GM21717 (cell line): Measurements from ENCODE around the gene CACNA2D3.
"Not testable (repeated sequence)": the region's sequence is repeated elsewhere in the genome, so short reads cannot be mapped to it uniquely, and the experiment has no call there.

Source experiments
- ATAC-seq: cut with Tn5 transposase; IDR thresholded peaks from one replicate; pipeline ENCODE4 v1.9.1; 2021; ENCODE audit warnings: mild to moderate bottlenecking, moderate library complexity; ENCODE audit not compliant: unreplicated experiment

CACNA2D3 gene

GRCh38 chr3:54434756-54435155 lies 312.4 kb downstream of the CACNA2D3 start:
- no peak for ATAC-seq

GRCh38 chr3:54437271-54437670 lies 314.9 kb downstream of the CACNA2D3 start:
- no peak for ATAC-seq

- ATAC-seq, result no peak
These were observed 321.3 kb downstream of the CACNA2D3 start for GRCh38 chr3:54443561-54444161.

- no peak for ATAC-seq
These were observed 323.3 kb downstream of the CACNA2D3 start for GRCh38 chr3:54445630-54446029.

GRCh38 chr3:54447427-54447826 lies 325.1 kb downstream of the CACNA2D3 start:
- no peak for ATAC-seq

- ATAC-seq, result no peak
These were observed 332.5 kb downstream of the CACNA2D3 start for GRCh38 chr3:54454806-54455205.

- ATAC-seq, result no peak
These were observed 336.0 kb downstream of the CACNA2D3 start for GRCh38 chr3:54458357-54458756.

GRCh38 chr3:54464554-54464953 lies 342.2 kb downstream of the CACNA2D3 start:
- not testable (repeated sequence) for ATAC-seq

- no peak for ATAC-seq
These were observed 354.5 kb downstream of the CACNA2D3 start for GRCh38 chr3:54476891-54477290.

- no peak for ATAC-seq
These were observed 359.4 kb downstream of the CACNA2D3 start for GRCh38 chr3:54481606-54482365.

- ATAC-seq, result no peak
These were observed 362.0 kb downstream of the CACNA2D3 start for GRCh38 chr3:54484334-54484733.

- ATAC-seq, result no peak
These were observed 364.0 kb downstream of the CACNA2D3 start for GRCh38 chr3:54486317-54486716.

GRCh38 chr3:54488297-54488696 lies 365.9 kb downstream of the CACNA2D3 start:
- no peak for ATAC-seq

GRCh38 chr3:54494209-54494608 lies 371.9 kb downstream of the CACNA2D3 start:
- ATAC-seq, result no peak

- no peak for ATAC-seq
These were observed 384.3 kb downstream of the CACNA2D3 start for GRCh38 chr3:54506603-54507002.

GRCh38 chr3:54507876-54508460 lies 385.6 kb downstream of the CACNA2D3 start:
- no peak for ATAC-seq

- ATAC-seq, result no peak
These were observed 388.2 kb downstream of the CACNA2D3 start for GRCh38 chr3:54510506-54510905.

- no peak for ATAC-seq
These were observed 389.5 kb downstream of the CACNA2D3 start for GRCh38 chr3:54511766-54512365.

GRCh38 chr3:54514006-54514405 lies 391.7 kb downstream of the CACNA2D3 start:
- ATAC-seq, result no peak

- ATAC-seq, result no peak
These were observed 392.1 kb downstream of the CACNA2D3 start for GRCh38 chr3:54514416-54514815.

- ATAC-seq, result no peak
These were observed 393.3 kb downstream of the CACNA2D3 start for GRCh38 chr3:54515441-54516213.
